Ascending aorta (tissue), 2 donors: ENCODE data around the gene LDB3. TPM values are rescaled to one million over a fixed set of nuclear protein-coding genes. Genes with fewer than 3 reads are reported as not detected.

Experiments used
- DNase-seq, 2 donors: peaks; one replicate each; pipeline ENCODE4 v3.0.0-alpha.2; 2019; ENCODE audit warnings: low spot score in 2 of 2
- H3K27ac ChIP-seq, 2 donors: fragments of 200-600 bp; sonication (generic); one replicate each; pipeline ENCODE4 v1.5.1; 2016 to 2017; ENCODE audit warnings: mild to moderate bottlenecking in 1 of 2
- H3K27me3 ChIP-seq: fragments of 200-600 bp; sonication (generic); one replicate; pipeline ENCODE4 v1.5.1; 2017
- H3K36me3 ChIP-seq, 2 donors: fragments of 200-600 bp; sonication (generic); one replicate each; pipeline ENCODE4 v1.5.1; 2016
- H3K4me1 ChIP-seq, 2 donors: fragments of 200-600 bp; sonication (generic); one replicate each; pipeline ENCODE4 v1.5.1; 2016 to 2017; ENCODE audit warnings: mild to moderate bottlenecking in 1 of 2
- H3K4me3 ChIP-seq, 2 donors: fragments of 200-600 bp; sonication (generic); one replicate each; pipeline ENCODE4 v1.5.1; 2016 to 2017; ENCODE audit warnings: mild to moderate bottlenecking in 1 of 2
- H3K9me3 ChIP-seq, 2 donors: fragments of 200-600 bp; sonication (generic); one replicate each; pipeline ENCODE4 v1.5.1; 2016
- intact Hi-C: fragments of 100-400 bp; cut with DNase I; formaldehyde crosslinking; loops from one replicate; pipeline ENCODE4 v1.15.1; 2023
- total RNA-seq: library from RNA; depleted of rRNA; stranded (reverse); fragments of >200 nt; gene quantifications from one replicate; pipeline ENCODE4 v1.1.0, GENCODE V29; 2016
- TF ChIP-seq, protein P1 (sequence below), 3 experiments: fragments of 200-600 bp in 2 of 3; fragments of 450-650 bp in 1 of 3; sonication (generic) in 2 of 3; IDR thresholded peaks; one replicate each; pipeline ENCODE4 v1.5.1; 2016 to 2019; ENCODE audit warnings: antibody characterized with exemption in 3 of 3, mild to moderate bottlenecking in 1 of 3, moderate library complexity in 1 of 3

The LDB3 gene
- total RNA-seq, 1 donor from 2014 or later = 27.4 TPM

DNA sequence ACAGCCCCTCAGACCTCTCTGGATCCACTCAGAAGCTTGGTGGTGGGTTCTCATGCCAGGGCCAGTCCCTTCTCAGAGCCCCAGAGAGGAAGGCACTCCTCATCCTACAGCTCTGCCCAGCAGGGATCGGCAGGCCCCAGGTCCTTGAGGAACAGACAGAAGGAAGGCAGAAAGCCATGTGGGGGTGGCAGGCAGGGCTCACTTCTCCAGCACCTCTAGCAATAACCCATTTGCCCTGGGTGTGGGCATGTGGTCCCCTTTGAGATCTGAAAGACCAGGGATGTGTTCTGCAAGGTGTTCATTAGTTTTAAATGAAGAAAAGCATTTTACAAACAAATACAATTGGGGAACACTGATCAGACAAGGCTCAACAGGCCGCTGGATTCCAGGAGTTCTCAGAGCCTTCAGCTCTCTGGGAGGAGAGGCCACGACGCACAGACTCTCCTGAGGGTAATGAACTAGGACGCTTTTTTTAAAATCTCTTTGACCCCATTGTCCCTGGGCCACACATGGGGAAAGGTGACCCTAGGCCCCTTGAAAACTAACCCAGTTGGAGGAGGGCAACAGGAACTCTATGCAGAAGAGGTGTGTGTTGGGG is 40.6 kb downstream of the LDB3 start:
- no peaks in the 10 kb centered on the region for H3K9me3 ChIP-seq
- peaks cover 38 to 39% of the 10 kb centered on the region in 2 donors for H3K36me3 ChIP-seq
- no peak for DNase-seq
- TF ChIP-seq, protein P1, sequence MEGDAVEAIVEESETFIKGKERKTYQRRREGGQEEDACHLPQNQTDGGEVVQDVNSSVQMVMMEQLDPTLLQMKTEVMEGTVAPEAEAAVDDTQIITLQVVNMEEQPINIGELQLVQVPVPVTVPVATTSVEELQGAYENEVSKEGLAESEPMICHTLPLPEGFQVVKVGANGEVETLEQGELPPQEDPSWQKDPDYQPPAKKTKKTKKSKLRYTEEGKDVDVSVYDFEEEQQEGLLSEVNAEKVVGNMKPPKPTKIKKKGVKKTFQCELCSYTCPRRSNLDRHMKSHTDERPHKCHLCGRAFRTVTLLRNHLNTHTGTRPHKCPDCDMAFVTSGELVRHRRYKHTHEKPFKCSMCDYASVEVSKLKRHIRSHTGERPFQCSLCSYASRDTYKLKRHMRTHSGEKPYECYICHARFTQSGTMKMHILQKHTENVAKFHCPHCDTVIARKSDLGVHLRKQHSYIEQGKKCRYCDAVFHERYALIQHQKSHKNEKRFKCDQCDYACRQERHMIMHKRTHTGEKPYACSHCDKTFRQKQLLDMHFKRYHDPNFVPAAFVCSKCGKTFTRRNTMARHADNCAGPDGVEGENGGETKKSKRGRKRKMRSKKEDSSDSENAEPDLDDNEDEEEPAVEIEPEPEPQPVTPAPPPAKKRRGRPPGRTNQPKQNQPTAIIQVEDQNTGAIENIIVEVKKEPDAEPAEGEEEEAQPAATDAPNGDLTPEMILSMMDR (IDR thresholded peaks at IDR 0.05) = no peak
- peaks cover 2 to 8% of the 10 kb centered on the region in 2 donors for H3K4me1 ChIP-seq
- peak overlapping the region; percentile 21 to 29 for H3K27ac ChIP-seq
- intact Hi-C loops = no loop called here
- no peaks in the 10 kb centered on the region for H3K27me3 ChIP-seq
- H3K4me3 ChIP-seq = no peak overlapping the region

DNA sequence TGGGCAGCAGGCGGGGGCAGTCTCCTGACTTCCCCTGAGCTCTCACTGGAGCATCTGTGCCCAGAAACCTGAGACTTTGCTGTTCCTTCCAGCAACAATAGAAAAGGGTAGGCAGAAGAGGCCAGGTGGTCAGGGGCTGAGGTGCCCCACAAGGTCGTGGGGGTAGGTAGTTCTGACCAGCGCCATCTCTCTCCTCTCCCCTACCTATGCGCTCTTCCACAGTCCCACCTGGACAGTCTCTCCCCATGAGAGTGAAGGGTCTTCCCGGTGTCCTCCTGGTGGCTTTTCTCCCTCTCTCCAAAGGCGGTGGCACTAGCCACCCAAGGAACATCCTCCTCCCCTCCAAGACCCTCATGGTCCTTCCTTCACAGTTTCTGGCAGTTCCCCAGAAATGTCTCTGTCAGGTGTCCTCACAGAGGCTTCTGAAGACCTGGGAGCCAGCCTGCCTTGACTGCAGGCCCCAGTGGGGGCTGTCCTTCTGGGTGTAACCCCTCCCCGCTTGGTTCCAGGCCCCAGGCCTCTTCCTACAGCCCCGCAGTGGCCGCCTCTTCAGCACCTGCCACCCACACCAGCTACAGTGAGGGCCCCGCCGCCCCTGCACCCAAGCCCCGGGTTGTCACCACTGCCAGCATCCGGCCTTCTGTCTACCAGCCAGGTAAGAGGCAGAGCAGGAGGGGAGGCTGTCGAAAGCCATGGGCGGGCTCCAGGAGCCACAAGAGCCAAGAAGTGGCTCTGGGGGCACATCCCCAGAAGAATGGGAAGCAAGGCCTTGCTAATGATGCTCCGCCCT is 41.3 kb downstream of the LDB3 start:
- peaks cover 38 to 42% of the 10 kb centered on the region in 2 donors for H3K36me3 ChIP-seq
- peaks cover 2 to 8% of the 10 kb centered on the region in 2 donors for H3K4me1 ChIP-seq
- TF ChIP-seq, protein P1 (IDR thresholded peaks at IDR 0.05) = no peak
- no peak for DNase-seq
- H3K9me3 ChIP-seq = no peaks in the 10 kb centered on the region
- intact Hi-C loops = loop anchor here (2.0 to 5.0 kb wide), 3 partner anchors 17 to 248 kb away; partner anchors contain the start of genes BMPR1A, MMRN2 and SNCG
- no peak overlapping the region for H3K4me3 ChIP-seq
- H3K27ac ChIP-seq = peak overlapping the region; percentile 21 to 98
- H3K27me3 ChIP-seq = no peaks in the 10 kb centered on the region

DNA sequence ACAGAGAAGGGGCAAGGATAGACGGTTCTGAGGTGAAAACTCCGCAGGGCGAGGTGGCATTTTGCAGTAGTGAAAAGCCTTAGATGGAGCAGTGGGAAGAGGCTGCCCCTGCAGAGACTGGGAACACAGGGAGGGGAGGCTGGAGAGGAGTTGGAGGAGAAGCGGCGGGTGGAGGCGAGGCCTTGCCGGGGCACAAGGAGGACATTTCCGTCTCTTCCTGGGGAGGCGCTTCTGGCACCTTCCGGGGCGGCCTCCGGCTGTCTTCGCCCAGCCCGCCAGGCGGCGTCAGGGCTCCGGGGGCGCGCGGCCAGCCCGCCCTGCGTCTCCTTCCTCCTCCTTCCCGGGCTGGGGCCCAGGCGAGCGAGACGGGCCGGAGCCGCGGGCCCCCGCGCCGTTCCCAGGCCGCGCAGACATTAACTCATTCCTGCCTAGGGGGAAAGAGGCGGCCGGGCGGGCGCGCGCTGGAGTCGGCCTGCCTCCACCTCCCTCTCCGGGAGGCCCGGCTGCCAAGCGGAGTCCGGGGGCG is 42.7 kb downstream of the LDB3 start:
- intact Hi-C loops = loop anchor here (1.0 to 5.0 kb wide), 4 partner anchors 18 to 246 kb away; partner anchors contain the start of genes BMPR1A, MMRN2 and SNCG
- TF ChIP-seq, protein P1 (IDR thresholded peaks at IDR 0.05) = peak; percentile 79 to 98 (median 89)
- H3K36me3 ChIP-seq = peaks cover 29 to 34% of the 10 kb centered on the region in 2 donors
- H3K27ac ChIP-seq = peak overlapping the region; percentile 98
- H3K4me3 ChIP-seq = peak overlapping the region; percentile 83 to 89
- peaks cover 2 to 8% of the 10 kb centered on the region in 2 donors for H3K4me1 ChIP-seq
- DNase-seq = peak; percentile 58 to 94
- H3K9me3 ChIP-seq = no peaks in the 10 kb centered on the region
- H3K27me3 ChIP-seq = no peaks in the 10 kb centered on the region

DNA sequence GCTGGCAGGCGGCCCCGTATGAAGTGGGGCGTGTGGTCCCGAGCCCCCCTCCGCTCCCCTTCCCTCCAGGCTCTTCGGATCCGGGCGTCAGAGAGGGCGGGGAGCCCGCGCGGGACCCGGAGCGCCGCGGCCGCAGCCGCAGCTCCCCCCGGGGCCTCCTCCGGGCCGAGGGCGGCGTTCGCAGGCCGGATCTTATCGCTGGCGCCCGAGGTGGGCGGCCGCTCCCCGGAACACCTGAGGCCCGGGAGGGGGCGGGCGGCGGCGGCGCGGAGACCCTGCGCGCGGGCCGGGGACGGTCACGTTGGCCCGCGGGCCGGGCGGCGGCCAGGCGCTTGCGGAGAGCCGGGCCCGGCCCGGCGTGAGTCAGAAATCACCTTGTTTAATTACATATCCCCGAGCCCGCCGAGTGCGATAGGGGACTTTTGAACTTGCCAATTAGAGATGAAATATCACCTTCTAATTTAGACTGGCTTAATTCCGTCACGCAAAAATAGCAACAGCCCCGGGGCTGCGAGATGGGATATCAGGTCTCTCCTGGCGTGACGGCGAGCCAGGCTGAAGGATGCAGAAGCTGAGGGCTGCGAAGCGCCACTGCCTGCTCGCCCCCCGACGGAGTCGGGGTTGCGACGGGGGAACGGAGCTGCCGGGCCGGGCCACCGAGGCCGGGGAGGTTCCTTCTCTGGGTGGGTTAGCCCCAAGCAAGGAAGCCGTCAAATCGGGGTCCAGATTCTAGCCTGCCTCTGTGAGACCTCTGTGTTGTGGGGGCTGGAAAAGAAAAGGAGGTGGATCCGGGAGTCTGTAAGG is 43.4 kb downstream of the LDB3 start:
- intact Hi-C loops = loop anchor here (1.0 to 5.0 kb wide), 4 partner anchors 19 to 246 kb away; partner anchors contain the start of genes BMPR1A, MMRN2 and SNCG
- Histone ChIP-seq H3K27ac (peak overlapping the region; percentile 98), H3K9me3 (no peaks in the 10 kb centered on the region), H3K4me3 (peak overlapping the region; percentile 83 to 89), H3K36me3 (peaks cover 26 to 28% of the 10 kb centered on the region in 2 donors), H3K4me1 (peaks cover 2 to 8% of the 10 kb centered on the region in 2 donors), H3K27me3 (no peaks in the 10 kb centered on the region)
- TF ChIP-seq, protein P1 (IDR thresholded peaks at IDR 0.05) = no peak
- DNase-seq = peak in 1 of 2 donors; percentile 78

DNA sequence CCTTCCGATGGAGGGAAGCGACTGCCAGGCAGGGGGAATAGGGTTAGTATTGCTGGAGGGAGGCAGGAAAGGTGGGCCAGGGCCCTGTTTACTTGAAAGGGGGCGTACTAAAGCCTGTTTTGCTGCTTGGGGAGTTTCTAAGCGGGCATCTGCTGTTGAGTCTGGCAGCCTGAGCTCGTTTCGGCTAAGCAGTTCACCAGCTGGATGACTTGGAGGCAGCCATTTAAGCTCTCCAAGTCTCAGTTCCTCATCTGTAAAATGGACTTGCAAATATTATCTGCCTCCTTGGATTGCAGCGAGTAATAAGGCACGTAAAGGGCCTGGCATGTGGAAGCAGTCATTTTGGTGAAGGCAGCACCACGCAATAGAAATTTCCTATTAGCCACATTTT is 44.0 kb downstream of the LDB3 start:
- no peak for DNase-seq
- intact Hi-C loops = loop anchor here (5.0 kb wide), 1 partner anchor 245 kb away; the partner anchor contains the start of genes MMRN2 and SNCG
- Histone ChIP-seq H3K4me3 (peak overlapping the region; percentile 83 to 89), H3K27me3 (no peaks in the 10 kb centered on the region), H3K9me3 (no peaks in the 10 kb centered on the region), H3K36me3 (peaks cover 24 to 26% of the 10 kb centered on the region in 2 donors), H3K27ac (peak overlapping the region; percentile 98), H3K4me1 (peaks cover 2 to 8% of the 10 kb centered on the region in 2 donors)
- TF ChIP-seq, protein P1 (IDR thresholded peaks at IDR 0.05) = no peak
